Activated naive CD4-positive, alpha-beta T cell treated with anti-CD3 and anti-CD28 coated beads, Interleukin-2, amount 10 ng/mL, durations not matched to agents 7 days and 5 days (primary cell): Measurements from ENCODE around the gene AMN1.
"Not testable (repeated sequence)": the region's sequence is repeated elsewhere in the genome, so short reads cannot be mapped to it uniquely, and the experiment has no call there.

Experiments used
- CTCF ChIA-PET: fragments of 350-600 bp; sonication (Branson Sonifier 250); formaldehyde crosslinking; loops from one replicate; lab custom pipeline; 2021; ENCODE audit warnings: antibody characterized with exemption; lab: Charles Lee
- DNase-seq: peaks from one replicate; pipeline ENCODE4 v3.0.0-alpha.2; 2020
- H3K27ac Mint-ChIP-seq: one replicate; pipeline ENCODE4 v1.8.0; 2021; ENCODE audit warnings: mild to moderate bottlenecking, moderate library complexity, mixed read lengths
- H3K27me3 Mint-ChIP-seq: one replicate; pipeline ENCODE4 v1.8.0; 2021; ENCODE audit warnings: mild to moderate bottlenecking, mixed read lengths
- H3K36me3 Mint-ChIP-seq: one replicate; pipeline ENCODE4 v1.8.0; 2021; ENCODE audit warnings: mixed read lengths
- H3K4me1 Mint-ChIP-seq: one replicate; pipeline ENCODE4 v1.8.0; 2021; ENCODE audit warnings: mixed read lengths
- H3K4me3 Mint-ChIP-seq: one replicate; pipeline ENCODE4 v1.8.0; 2021; ENCODE audit warnings: mild to moderate bottlenecking, moderate library complexity, mixed read lengths
- H3K9me3 Mint-ChIP-seq: one replicate; pipeline ENCODE4 v1.8.0; 2021; ENCODE audit warnings: mixed read lengths

AMN1 gene

DNA sequence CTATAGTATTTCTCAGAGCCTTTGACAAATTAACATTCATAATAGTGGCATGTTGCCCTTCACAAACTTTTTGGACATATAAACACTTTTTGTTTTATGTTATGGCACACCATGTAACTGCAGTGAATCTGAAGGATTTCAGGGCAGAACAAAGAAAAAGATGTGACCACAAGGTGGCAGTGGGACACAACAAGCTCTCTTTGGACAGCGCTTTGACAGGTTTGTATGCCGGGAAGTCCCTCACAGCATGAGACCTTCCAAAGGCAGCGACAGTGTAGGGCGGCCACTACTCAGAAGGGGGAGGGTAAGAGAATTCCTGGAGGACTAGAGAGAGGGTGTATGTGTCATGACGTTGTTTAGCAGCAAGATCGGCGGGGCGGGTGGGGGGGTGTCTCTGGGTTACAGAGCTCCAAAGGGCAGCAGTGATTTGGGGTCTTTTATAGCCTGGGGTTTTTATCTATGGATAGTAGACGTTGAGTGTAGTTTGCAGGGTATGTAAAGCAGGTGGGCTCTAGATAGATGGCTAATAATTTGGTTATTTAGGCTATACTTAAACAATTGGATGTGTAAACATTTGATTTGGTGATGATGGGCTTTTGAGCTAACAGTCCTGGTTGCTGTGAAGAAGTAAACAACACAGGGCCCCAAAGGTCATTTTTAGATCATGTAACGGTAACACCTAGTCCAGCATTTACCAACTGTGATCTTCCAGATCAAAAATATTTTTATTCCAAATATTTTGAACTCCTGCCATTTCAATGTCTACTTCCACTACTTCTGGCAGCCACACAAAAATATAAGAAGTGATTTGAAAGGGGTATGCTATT is 46.5 kb downstream of the AMN1 start:
- peak; percentile 73 for DNase-seq
- H3K4me1 Mint-ChIP-seq, result peaks cover 10% of the 10 kb centered on the region
- no peaks in the 10 kb centered on the region for H3K27me3 Mint-ChIP-seq
- H3K36me3 Mint-ChIP-seq, result peaks cover 39% of the 10 kb centered on the region
- CTCF ChIA-PET, result interaction anchor here (0.8 to 2.2 kb wide), 12 partner anchors 26 to 630 kb away, joined by 3 to 8 read pairs (median 4); no protein-coding TSS in a partner anchor
- no peak overlapping the region for H3K4me3 Mint-ChIP-seq
- H3K9me3 Mint-ChIP-seq, result peaks cover 22% of the 10 kb centered on the region
- peak overlapping the region; percentile 78 for H3K27ac Mint-ChIP-seq

DNA sequence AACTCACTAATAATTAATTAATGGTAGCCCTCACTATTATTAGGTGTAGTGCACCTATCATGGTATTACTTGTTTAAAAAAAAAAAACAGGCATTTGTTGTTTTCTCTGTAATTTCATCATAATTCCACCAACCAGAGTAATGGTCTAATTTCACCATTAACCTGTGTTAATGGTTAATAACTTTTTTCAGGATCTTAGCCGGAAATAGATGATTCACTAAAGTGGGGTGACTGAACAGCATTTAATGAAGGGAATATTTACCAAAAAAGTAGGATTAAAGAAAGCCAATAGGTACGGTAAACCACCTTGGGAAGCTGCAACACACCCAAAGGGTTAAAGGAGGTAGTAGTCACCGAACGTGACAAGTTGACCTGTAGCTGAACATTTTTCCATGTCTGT is 56.3 kb downstream of the AMN1 start:
- Mint-ChIP-seq H3K9me3 (peaks cover 9% of the 10 kb centered on the region), H3K4me3 (no peak overlapping the region), H3K36me3 (peaks cover 9% of the 10 kb centered on the region), H3K4me1 (no peaks in the 10 kb centered on the region), H3K27me3 (no peaks in the 10 kb centered on the region), H3K27ac (no peak overlapping the region)
- CTCF ChIA-PET, result no interaction called here
- no peak for DNase-seq

DNA sequence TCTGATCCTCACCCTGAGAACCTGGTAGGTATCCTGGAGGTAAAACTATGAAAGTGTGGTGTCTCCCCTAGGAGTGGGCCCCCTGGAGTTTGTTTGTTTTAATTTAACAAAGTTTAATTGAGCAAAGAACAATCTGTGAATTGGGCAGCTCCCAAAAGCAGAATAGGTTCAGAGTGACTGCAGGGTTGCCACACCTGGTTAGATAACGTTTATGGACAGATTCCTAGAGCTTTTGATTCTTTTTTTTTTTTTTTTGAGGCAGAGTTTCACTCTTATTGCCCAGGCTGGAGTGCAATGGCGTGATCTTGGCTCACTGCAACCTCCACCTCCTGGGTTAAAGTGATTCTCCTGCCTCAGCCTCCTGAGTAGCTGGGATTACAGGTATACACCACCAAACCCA is 59.2 kb downstream of the AMN1 start:
- H3K4me3 Mint-ChIP-seq, H3K27me3 Mint-ChIP-seq, CTCF ChIA-PET, H3K4me1 Mint-ChIP-seq, H3K27ac Mint-ChIP-seq, DNase-seq, H3K36me3 Mint-ChIP-seq: not testable (repeated sequence)
- H3K9me3 Mint-ChIP-seq, result peaks cover 11% of the 10 kb centered on the region

DNA sequence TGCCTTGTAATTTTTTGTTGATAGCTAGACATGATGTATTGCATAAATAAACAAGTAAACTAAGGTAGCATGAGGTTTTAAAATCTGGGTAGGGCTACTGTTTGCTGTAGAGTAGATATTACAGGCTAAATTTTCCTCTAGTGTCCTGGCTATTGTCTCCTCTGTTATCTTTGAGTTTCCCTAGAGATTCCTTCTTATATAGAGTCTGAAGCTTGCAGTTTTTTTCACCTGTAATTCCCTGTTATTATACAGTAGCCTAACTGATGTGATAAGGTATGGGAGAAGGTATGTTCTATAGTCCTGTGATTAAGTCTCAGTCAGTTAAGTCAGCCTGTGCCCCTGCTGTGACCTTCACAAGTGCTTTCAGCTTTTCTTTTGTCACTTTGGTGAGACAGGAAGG is 59.8 kb downstream of the AMN1 start:
- no peak for DNase-seq
- Mint-ChIP-seq H3K4me1 (no peaks in the 10 kb centered on the region), H3K36me3 (peaks cover 6% of the 10 kb centered on the region), H3K9me3 (peaks cover 11% of the 10 kb centered on the region), H3K27me3 (no peaks in the 10 kb centered on the region), H3K4me3 (no peak overlapping the region), H3K27ac (no peak overlapping the region)
- CTCF ChIA-PET, result no interaction called here

DNA sequence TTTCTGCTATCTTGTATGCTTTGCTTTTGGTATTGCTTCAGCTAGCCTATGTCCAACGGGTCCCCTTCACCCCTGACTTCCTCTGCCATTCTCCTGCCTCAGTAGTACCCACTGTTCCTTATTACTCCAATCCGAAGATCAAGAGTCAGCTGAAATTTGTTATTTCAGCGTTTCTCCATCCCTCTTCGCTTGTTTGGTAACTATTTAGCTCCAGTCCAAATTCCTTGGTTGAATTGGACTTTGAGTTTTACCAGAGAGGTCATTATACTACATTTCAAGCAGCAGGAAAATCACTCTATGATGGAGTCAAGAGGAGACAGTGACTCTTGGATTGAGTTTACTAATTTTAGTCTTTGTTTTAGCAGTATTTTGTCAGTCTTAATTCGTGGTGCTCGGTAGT is 64.8 kb downstream of the AMN1 start:
- H3K27ac Mint-ChIP-seq, result no peak overlapping the region
- H3K4me1 Mint-ChIP-seq, result peaks cover 19% of the 10 kb centered on the region
- H3K27me3 Mint-ChIP-seq, result no peaks in the 10 kb centered on the region
- no peak overlapping the region for H3K4me3 Mint-ChIP-seq
- CTCF ChIA-PET, result no interaction called here
- peaks cover 7% of the 10 kb centered on the region for H3K9me3 Mint-ChIP-seq
- DNase-seq, result no peak
- H3K36me3 Mint-ChIP-seq, result peaks cover 4% of the 10 kb centered on the region

DNA sequence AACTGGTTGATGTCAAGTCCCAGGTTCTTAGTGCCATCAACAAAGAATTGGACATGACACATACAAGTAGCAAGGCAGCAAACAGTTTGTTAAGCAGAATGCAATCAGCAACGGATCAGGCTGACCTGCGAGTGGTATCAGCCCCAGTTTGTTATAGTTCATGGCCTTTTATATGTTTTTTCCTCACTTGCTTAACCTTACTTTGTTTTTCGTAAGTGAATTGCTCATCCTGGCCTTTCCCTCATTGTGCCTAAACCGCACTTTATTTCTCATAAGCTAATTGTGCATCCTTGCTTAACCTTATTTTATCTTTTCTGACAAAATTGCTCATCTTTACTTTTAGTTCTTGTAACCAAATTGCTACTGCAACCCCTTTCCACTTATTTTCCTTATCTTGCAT is 65.2 kb downstream of the AMN1 start:
- H3K27ac Mint-ChIP-seq, result no peak overlapping the region

DNA sequence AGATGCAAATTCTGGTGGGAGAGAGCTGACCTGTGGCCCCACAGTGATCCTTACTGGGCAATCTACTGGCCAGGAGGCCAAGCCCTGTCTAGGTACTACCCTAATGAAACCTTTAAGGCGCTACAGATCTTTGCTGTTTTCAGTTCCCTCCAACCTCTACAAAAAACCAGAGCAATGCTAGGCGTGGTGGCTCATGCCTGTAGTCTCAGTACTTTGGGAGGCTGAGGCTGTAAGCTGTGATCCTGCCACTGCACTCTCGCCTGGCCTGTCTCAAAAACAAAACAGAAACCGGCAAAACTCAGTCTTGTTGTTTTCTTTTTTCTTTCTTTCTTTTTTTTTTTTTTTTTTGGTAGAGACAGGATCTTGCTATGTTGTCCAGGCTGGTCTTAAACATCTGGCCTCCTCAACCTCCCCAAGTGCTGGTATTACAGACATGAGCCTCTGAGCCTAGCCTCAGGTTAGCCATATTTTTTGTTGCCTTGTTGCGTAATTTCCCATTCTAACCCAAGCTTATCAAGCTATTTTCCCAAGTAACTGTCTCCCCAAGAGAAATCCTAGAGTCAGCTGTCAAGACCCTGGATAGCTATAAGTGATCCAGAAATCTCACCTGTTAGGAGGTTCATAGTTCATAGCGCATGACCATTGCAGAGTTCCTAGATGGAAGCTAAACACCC is 66.5 kb downstream of the AMN1 start:
- Mint-ChIP-seq H3K36me3 (peaks cover 2% of the 10 kb centered on the region), H3K27ac (peak overlapping the region; percentile 79), H3K27me3 (no peaks in the 10 kb centered on the region), H3K4me3 (no peak overlapping the region), H3K9me3 (peaks cover 3% of the 10 kb centered on the region), H3K4me1 (peaks cover 30% of the 10 kb centered on the region)
- CTCF ChIA-PET, result interaction anchor here (0.6 kb wide), 2 partner anchors 579 to 868 kb away, joined by 3 read pairs; no protein-coding TSS in a partner anchor
- DNase-seq, result peak; percentile 29

More for the DNA sequence above, 65.2 kb downstream of the AMN1 start:
- no peak overlapping the region for H3K4me3 Mint-ChIP-seq
- H3K36me3 Mint-ChIP-seq, result peaks cover 2% of the 10 kb centered on the region
- peaks cover 3% of the 10 kb centered on the region for H3K9me3 Mint-ChIP-seq
- DNase-seq, result no peak
- CTCF ChIA-PET, result no interaction called here
- H3K27me3 Mint-ChIP-seq, result no peaks in the 10 kb centered on the region
- peaks cover 23% of the 10 kb centered on the region for H3K4me1 Mint-ChIP-seq

DNA sequence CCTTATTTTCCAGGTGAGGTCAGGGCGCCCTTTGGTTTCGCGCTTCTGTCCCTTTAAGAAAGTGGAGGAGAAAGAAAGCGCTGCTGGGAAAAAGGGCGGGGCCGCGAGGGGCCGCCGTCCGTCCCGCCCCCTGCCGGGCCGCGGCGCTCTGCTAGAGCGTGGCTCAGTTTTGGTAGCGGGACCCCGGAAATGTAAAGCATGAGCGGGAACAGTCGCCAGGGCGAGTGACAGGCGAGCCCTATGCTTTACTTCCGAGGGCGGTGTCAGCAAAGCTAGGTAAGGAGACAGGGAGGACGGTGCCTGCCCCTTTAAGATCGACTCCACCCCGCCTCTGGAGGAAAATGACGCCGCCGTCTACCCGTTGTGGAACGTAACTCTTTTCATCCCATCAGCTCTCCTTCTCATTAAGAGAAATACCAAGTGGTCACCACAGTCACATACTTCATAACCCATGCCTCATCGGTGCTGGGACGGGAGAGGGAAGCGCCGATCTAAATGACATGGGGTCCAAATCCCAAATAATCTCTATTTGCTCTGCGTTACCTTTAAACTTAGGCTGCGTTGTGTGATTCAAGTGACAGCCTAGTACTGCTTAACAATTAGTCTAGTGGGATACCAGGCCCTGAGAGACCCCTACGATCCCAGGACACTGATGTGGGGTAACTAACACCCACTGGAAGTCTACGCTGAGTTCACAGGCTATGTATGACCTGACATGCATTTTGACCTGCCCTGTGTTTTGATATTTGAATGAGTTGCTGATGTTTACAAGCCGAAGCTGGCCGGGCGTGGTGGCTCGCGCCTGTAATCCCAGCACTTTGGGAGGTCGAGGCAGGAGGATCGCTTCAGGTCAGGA is 69.5 kb downstream of the AMN1 start, which contains the start of gene ETFBKMT:
TSS of gene ETFBKMT (plus strand) at position 602 of the 856 bp plus-strand sequence. CDS start 2,266 bp downstream, outside the sequence.
- peak within 1 kb of the TSS; percentile 98 for H3K4me3 Mint-ChIP-seq

DNA sequence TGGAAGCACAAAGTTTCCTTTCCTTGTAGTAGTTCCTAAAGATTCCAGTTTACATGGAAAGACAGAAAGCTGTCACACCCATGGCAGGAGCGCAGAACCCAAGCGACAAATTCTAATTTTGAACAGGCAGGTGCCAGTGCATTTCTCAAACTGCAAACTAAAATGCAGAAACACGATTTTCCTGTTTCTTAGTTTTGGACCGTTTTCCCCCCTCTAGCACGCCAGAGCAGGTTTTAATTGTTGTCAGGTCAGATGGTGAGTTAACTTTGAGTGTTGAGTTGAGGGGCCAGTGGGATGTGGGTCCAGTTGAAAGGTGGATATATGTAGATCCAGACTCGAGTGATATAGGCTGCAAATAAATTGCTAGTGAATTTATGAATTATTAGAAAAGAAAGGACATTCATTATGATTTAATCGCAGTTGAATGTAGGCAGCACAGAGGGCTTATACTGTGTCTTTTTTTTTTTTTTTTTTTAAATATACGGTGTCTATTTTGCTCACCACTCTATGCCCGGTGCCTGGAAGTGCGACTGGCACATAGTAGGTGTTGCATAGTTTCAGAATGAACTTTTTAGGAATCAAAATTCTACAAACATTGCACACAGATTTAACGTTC is 70.2 kb downstream of the AMN1 start:
- CTCF ChIA-PET, result interaction anchor here (1.3 to 1.8 kb wide), 3 partner anchors 653 to 1097 kb away, joined by 3 to 5 read pairs (median 4); partner anchors contain the start of gene YARS2
- Mint-ChIP-seq H3K4me3 (peak overlapping the region; percentile 98), H3K9me3 (no peaks in the 10 kb centered on the region), H3K27ac (peak overlapping the region; percentile 100), H3K27me3 (no peaks in the 10 kb centered on the region), H3K4me1 (peaks cover 32% of the 10 kb centered on the region), H3K36me3 (peaks cover 2% of the 10 kb centered on the region)
- DNase-seq, result no peak

More for the DNA sequence above, 69.5 kb downstream of the AMN1 start, which contains the start of gene ETFBKMT:
- Mint-ChIP-seq H3K27me3 (no peaks in the 10 kb centered on the region), H3K27ac (peak within 1 kb of the TSS; percentile 100), H3K36me3 (peaks cover 2% of the 10 kb centered on the region), H3K4me1 (peaks cover 30% of the 10 kb centered on the region), H3K9me3 (no peaks in the 10 kb centered on the region)
- CTCF ChIA-PET, result interaction anchor here (1.3 kb wide), 1 partner anchor 1096 kb away, joined by 3 read pairs; the partner anchor contains the start of gene YARS2
- DNase-seq, result peak; percentile 97

DNA sequence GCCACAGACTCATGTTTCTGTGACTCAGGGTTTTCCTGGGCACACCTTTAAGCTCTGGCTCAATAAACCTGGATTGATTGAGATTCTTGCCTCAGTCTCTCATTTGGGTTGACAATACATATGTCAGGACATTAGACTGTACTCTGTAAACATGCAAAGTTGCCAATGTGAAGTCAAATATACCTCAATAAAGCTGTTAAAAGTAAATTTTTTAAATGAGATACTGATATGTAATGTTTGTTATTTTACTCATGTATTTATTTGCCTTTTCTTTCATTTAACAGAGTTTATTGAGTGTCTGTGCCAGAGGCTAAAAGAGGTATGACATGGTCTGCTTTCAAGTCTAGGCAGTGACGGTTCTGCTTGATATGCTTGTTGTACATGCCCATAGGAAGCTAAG is 73.0 kb downstream of the AMN1 start:
- Mint-ChIP-seq H3K27me3 (no peaks in the 10 kb centered on the region), H3K27ac (no peak overlapping the region), H3K4me1 (peaks cover 36% of the 10 kb centered on the region), H3K9me3 (no peaks in the 10 kb centered on the region), H3K4me3 (no peak overlapping the region), H3K36me3 (no peaks in the 10 kb centered on the region)
- CTCF ChIA-PET, result interaction anchor here (0.7 to 1.5 kb wide), 5 partner anchors 26 to 648 kb away, joined by 3 to 4 read pairs (median 4); no protein-coding TSS in a partner anchor
- no peak for DNase-seq

DNA sequence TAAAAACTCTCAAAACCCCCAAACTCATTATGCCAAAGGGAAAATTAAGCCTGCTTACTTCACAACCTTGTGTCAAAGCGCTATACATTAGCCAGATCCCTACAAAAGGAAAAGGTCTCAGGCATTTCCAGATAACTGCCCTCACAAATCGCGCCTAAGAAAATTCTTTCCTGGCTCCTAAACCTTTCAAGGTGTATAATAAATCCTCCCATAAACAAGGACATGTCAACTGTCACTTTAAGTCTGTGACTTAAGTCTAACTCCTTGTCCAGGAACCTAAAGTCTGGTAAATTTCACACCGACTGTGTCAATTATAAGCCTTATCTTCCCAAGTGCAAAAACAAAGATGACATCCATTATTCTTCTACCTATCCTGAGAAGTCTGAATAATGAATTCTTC is 73.6 kb downstream of the AMN1 start:
- Mint-ChIP-seq H3K27me3 (no peaks in the 10 kb centered on the region), H3K36me3 (no peaks in the 10 kb centered on the region), H3K4me3 (no peak overlapping the region), H3K27ac (no peak overlapping the region), H3K4me1 (peaks cover 32% of the 10 kb centered on the region), H3K9me3 (no peaks in the 10 kb centered on the region)
- CTCF ChIA-PET, result interaction anchor here (1.1 to 1.5 kb wide), 2 partner anchors 26 to 649 kb away, joined by 4 read pairs; no protein-coding TSS in a partner anchor
- DNase-seq, result no peak

DNA sequence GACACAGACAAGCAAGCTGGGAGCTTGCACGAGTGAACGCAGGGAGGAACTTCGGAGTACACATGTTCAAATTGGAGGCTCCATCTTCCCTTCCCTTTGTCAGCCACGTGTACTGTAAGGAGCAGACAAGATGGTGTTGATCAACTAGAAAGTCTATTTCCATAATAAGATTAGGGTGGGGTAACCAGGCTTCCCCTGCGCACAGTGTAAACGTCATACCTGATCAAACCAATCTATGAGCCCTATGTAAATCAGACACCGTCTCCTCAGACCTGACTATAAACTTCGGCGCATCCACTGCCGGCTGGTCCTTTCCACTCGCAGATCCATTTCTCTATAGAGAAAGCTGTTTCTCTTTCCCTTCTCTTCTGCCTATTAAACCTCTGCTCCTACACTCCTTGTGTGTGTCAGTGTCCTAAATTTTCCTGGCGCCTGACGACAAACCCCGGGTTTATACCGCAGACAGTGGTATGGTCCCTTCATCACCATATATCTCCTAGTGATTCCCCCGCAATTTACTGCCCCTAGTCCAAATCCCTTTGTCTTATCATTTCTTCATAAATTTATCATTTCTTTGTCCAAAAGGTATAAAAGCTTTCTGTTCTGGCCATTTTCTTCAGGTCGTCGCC is 76.8 kb downstream of the AMN1 start:
- Mint-ChIP-seq H3K27ac (no peak overlapping the region), H3K36me3 (no peaks in the 10 kb centered on the region), H3K27me3 (no peaks in the 10 kb centered on the region), H3K4me1 (peaks cover 14% of the 10 kb centered on the region), H3K9me3 (no peaks in the 10 kb centered on the region), H3K4me3 (no peak overlapping the region)
- CTCF ChIA-PET, result interaction anchor here (1.1 to 3.2 kb wide), 10 partner anchors 160 to 1103 kb away, joined by 3 to 37 read pairs (median 6); partner anchors contain the start of gene YARS2
- no peak for DNase-seq

DNA sequence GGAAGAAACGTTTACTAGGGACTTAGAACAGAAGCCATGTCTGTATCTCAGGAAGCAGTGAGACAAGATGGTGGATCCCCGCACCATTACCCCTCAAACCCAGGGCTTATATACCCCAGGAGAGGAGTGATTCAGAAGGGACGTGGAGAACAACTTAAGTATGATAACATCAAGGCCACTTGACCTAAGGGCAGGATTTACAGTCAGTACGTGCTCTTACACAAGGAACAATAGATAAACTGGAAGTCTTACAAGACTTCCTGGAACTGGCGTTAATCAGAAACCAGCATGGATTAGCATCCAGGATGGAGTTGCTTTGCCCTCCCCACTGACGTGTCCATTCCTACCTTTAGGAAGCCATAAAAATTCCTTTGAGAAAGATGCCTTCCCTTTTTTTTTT is 77.9 kb downstream of the AMN1 start:
- CTCF ChIA-PET, result no interaction called here
- no peaks in the 10 kb centered on the region for H3K36me3 Mint-ChIP-seq
- H3K4me3 Mint-ChIP-seq, result no peak overlapping the region
- peaks cover 14% of the 10 kb centered on the region for H3K4me1 Mint-ChIP-seq
- H3K27me3 Mint-ChIP-seq, result peaks cover 7% of the 10 kb centered on the region
- no peak for DNase-seq
- no peaks in the 10 kb centered on the region for H3K9me3 Mint-ChIP-seq
- no peak overlapping the region for H3K27ac Mint-ChIP-seq
